Vagina (tissue), 2 donors: ENCODE results near the gene TBL1X. TPM values are rescaled to one million over a fixed set of nuclear protein-coding genes. Genes with fewer than 3 reads are reported as not detected.

Experiments
- DNase-seq, 2 donors: peaks; one replicate each; pipeline ENCODE4 v3.0.0-alpha.2; 2017; ENCODE audit errors: extremely low spot score in 2 of 2
- H3K27ac ChIP-seq: fragments of 200-600 bp; sonication (generic); one replicate; pipeline ENCODE4 v1.5.1; 2019
- H3K27me3 ChIP-seq: fragments of 200-600 bp; sonication (generic); one replicate; pipeline ENCODE4 v1.5.1; 2019
- H3K36me3 ChIP-seq, 2 donors: fragments of 200-600 bp; sonication (generic); one replicate each; pipeline ENCODE4 v1.5.1; 2017 to 2019
- H3K4me1 ChIP-seq: fragments of 200-600 bp; sonication (generic); one replicate; pipeline ENCODE4 v1.5.1; 2019
- H3K4me3 ChIP-seq, 2 donors: fragments of 200-600 bp; sonication (generic); 1 replicate in 1 of 2; 2 replicates in 1 of 2; pipeline ENCODE4 v1.5.1; 2016 to 2019
- H3K9me3 ChIP-seq: fragments of 200-600 bp; sonication (generic); one replicate; pipeline ENCODE4 v1.5.1; 2019
- POLR2A ChIP-seq, 2 donors: fragments of 450-650 bp; IDR thresholded peaks; one replicate each; pipeline ENCODE4 v1.6.1; 2017; ENCODE audit warnings: antibody characterized with exemption in 2 of 2, mild to moderate bottlenecking in 2 of 2, moderate library complexity in 2 of 2
- POLR2AphosphoS5 ChIP-seq, 2 donors: sonication (generic); formaldehyde crosslinking; IDR thresholded peaks; one replicate each; pipeline ENCODE4 v1.9.0; 2017; ENCODE audit warnings: antibody characterized with exemption in 2 of 2, mild to moderate bottlenecking in 2 of 2, low read depth in 1 of 2; ENCODE audit not compliant: insufficient read depth in 1 of 2
- intact Hi-C: fragments of 100-400 bp; cut with DNase I; formaldehyde crosslinking; loops from one replicate; pipeline ENCODE4 v1.15.1; 2023
- total RNA-seq: library from RNA; depleted of rRNA; stranded (reverse); fragments of >200 nt; gene quantifications from one replicate; pipeline ENCODE4 v1.2.3, GENCODE V29; 2016
- TF ChIP-seq, protein P1 (sequence below), 3 experiments: fragments of 450-650 bp in 2 of 3; fragments of 200-600 bp in 1 of 3; sonication (generic) in 1 of 3; IDR thresholded peaks; one replicate each; pipeline ENCODE4 v1.5.1; 2017 to 2019; ENCODE audit warnings: antibody characterized with exemption in 3 of 3, mild to moderate bottlenecking in 2 of 3, moderate library complexity in 2 of 3

The TBL1X gene
- total RNA-seq, 1 donor from 2014 or later, result 41.3 TPM

GRCh38 chrX:9494771-9495170, 29.9 kb downstream of the TBL1X start:
- Histone ChIP-seq H3K4me1 (no peaks in the 10 kb centered on the region), H3K9me3 (no peaks in the 10 kb centered on the region), H3K27me3 (no peaks in the 10 kb centered on the region), H3K27ac (peak overlapping the region; percentile 27), H3K36me3 (no peaks in the 10 kb centered on the region), H3K4me3 (no peak overlapping the region)
- no peak for DNase-seq
- intact Hi-C loops, result no loop called here
- TF ChIP-seq POLR2A (IDR thresholded peaks at IDR 0.05) (no peak), POLR2AphosphoS5 (IDR thresholded peaks at IDR 0.05; ENCODE audit: insufficient read depth in 1 of 2, low read depth in 1 of 2) (peak in 1 of 2 donors; percentile 46)
- TF ChIP-seq, protein P1, sequence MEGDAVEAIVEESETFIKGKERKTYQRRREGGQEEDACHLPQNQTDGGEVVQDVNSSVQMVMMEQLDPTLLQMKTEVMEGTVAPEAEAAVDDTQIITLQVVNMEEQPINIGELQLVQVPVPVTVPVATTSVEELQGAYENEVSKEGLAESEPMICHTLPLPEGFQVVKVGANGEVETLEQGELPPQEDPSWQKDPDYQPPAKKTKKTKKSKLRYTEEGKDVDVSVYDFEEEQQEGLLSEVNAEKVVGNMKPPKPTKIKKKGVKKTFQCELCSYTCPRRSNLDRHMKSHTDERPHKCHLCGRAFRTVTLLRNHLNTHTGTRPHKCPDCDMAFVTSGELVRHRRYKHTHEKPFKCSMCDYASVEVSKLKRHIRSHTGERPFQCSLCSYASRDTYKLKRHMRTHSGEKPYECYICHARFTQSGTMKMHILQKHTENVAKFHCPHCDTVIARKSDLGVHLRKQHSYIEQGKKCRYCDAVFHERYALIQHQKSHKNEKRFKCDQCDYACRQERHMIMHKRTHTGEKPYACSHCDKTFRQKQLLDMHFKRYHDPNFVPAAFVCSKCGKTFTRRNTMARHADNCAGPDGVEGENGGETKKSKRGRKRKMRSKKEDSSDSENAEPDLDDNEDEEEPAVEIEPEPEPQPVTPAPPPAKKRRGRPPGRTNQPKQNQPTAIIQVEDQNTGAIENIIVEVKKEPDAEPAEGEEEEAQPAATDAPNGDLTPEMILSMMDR (IDR thresholded peaks at IDR 0.05), result no peak

DNA sequence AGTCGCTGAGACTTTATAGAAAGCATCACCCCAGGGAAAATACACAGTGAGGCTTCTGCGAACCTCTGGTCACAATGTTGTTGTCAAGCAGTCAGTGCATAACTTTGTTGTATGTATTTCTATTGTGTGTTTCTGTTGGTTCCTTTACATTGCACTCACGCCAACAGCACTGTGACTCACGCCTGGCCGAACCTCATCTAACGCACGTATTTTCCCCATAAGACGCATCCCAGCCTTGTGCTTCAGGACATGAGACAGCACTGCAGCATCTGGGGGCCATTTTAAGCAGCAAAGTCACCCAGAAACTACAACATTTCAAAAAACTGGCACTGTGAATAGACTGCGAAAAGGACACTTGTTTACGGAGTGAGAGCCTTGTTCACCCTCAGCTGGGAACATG, 30.6 kb downstream of the TBL1X start:
- intact Hi-C loops, result no loop called here
- Histone ChIP-seq H3K36me3 (no peaks in the 10 kb centered on the region), H3K27ac (peak overlapping the region; percentile 27), H3K27me3 (no peaks in the 10 kb centered on the region), H3K4me3 (no peak overlapping the region), H3K9me3 (no peaks in the 10 kb centered on the region), H3K4me1 (no peaks in the 10 kb centered on the region)
- no peak for TF ChIP-seq POLR2A (IDR thresholded peaks at IDR 0.05)
- TF ChIP-seq POLR2AphosphoS5 (IDR thresholded peaks at IDR 0.05; ENCODE audit: insufficient read depth in 1 of 2, low read depth in 1 of 2), result no peak
- TF ChIP-seq, protein P1 (IDR thresholded peaks at IDR 0.05), result no peak
- DNase-seq, result no peak

DNA sequence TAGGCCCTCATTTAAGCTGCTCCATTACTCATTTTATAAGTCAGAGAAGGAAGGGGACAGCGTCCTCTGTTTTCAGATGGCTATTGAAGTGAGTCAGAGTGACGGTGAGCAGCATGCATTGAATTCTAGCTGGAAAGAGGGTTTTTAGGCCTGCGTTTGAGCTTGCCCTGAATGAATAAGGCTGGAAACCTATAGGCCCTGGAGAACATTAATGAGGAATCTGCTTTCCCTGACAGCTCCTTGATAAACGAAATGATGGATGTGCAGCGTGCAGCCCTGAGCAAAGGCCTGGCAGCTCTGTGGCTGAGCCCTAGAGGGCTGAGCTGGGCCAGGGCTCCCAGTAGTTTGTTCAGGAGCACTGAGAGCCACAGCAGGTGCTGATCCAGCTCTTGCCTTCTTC, 33.4 kb downstream of the TBL1X start:
- intact Hi-C loops, result no loop called here
- no peak for DNase-seq
- no peaks in the 10 kb centered on the region for H3K4me1 ChIP-seq

GRCh38 chrX:9500584-9500983, 35.7 kb downstream of the TBL1X start:
- H3K9me3 ChIP-seq, result no peaks in the 10 kb centered on the region
- intact Hi-C loops, result no loop called here
- H3K27me3 ChIP-seq, result no peaks in the 10 kb centered on the region
- peak in 1 of 2 donors; percentile 47 for DNase-seq
- H3K36me3 ChIP-seq, result peaks cover 0 to 4% of the 10 kb centered on the region in 2 donors
- H3K27ac ChIP-seq, result no peak overlapping the region
- no peaks in the 10 kb centered on the region for H3K4me1 ChIP-seq
- no peak overlapping the region for H3K4me3 ChIP-seq
- no peak for TF ChIP-seq POLR2A (IDR thresholded peaks at IDR 0.05)
- no peak for TF ChIP-seq POLR2AphosphoS5 (IDR thresholded peaks at IDR 0.05; ENCODE audit: insufficient read depth in 1 of 2, low read depth in 1 of 2)
- TF ChIP-seq, protein P1 (IDR thresholded peaks at IDR 0.05), result no peak

More for the DNA sequence above, 33.4 kb downstream of the TBL1X start:
- Histone ChIP-seq H3K4me3 (no peak overlapping the region), H3K27me3 (no peaks in the 10 kb centered on the region), H3K9me3 (no peaks in the 10 kb centered on the region), H3K27ac (no peak overlapping the region), H3K36me3 (peaks cover 0 to under 1% of the 10 kb centered on the region in 2 donors)
- no peak for TF ChIP-seq POLR2AphosphoS5 (IDR thresholded peaks at IDR 0.05; ENCODE audit: insufficient read depth in 1 of 2, low read depth in 1 of 2)
- no peak for TF ChIP-seq POLR2A (IDR thresholded peaks at IDR 0.05)
- TF ChIP-seq, protein P1 (IDR thresholded peaks at IDR 0.05), result no peak

- no peak overlapping the region for H3K4me3 ChIP-seq
- no peak for TF ChIP-seq POLR2A (IDR thresholded peaks at IDR 0.05)
- TF ChIP-seq, protein P1 (IDR thresholded peaks at IDR 0.05), result no peak
- no peak for TF ChIP-seq POLR2AphosphoS5 (IDR thresholded peaks at IDR 0.05; ENCODE audit: insufficient read depth in 1 of 2, low read depth in 1 of 2)
- no peak for DNase-seq
Observed at GRCh38 chrX:9501362-9501761, 36.5 kb downstream of the TBL1X start.

More at GRCh38 chrX:9501362-9501761, 36.5 kb downstream of the TBL1X start:
- no peaks in the 10 kb centered on the region for H3K4me1 ChIP-seq
- H3K27ac ChIP-seq, result no peak overlapping the region
- peaks cover 0 to 4% of the 10 kb centered on the region in 2 donors for H3K36me3 ChIP-seq
- H3K27me3 ChIP-seq, result no peaks in the 10 kb centered on the region
- intact Hi-C loops, result no loop called here
- no peaks in the 10 kb centered on the region for H3K9me3 ChIP-seq
